Medulla oblongata (tissue), 1 donor: ENCODE results near the gene TGM3.

Source experiments
- DNase-seq: peaks from one replicate; pipeline ENCODE4 v3.0.0-alpha.2; 2015; ENCODE audit errors: extremely low spot score

TGM3 gene

DNA sequence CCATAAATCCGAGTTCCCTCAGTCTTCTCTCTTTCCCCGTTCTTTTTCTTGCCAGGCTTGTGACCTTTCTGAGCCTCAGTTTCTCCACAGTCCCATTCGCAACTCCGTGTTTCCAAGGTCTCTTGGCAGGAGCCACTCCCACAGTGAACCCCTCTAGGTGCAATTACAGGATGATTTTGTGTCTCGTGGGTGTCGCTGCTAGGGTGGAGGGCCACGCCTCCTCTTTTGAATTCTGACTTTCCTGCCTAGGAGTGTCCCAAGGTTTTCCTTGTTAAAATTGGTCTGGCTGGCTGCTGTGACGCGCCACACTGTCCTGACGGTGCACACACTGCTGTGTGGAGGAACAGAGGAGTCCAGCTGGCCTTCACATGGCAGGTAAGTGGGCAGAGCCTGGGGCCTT, 84.8 kb downstream of the TGM3 start, which contains the start of gene TGM6:
Gene TGM6 (plus strand): TSS at position 301 of the 400 bp plus-strand sequence. CDS start 68 bp downstream, at position 369.
- no peak for DNase-seq

DNA sequence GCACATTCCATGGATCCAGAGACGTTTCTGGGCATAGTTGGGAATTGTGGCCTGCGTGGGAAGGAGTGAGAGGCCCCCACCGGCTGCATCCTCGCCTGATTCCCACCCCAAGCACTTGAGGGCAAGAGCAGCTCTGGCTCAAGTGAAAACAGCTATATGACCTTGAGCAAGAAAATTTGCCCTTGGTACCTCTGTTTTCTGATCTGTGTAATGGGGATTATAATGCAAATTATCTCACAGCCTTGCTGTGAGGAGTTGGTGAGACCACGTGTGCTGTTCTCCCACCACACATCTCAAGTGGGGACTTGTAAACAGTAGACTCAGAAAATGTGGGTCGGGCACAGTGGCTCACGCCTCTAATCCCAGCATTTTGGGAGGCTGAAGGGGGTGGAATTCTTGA, 85.5 kb downstream of the TGM3 start:
- DNase-seq: no peak

- no peak for DNase-seq
These were observed 87.0 kb downstream of the TGM3 start for GRCh38 chr20:2382833-2383232.

- no peak for DNase-seq
These were observed 89.2 kb downstream of the TGM3 start for GRCh38 chr20:2385026-2385425.

DNA sequence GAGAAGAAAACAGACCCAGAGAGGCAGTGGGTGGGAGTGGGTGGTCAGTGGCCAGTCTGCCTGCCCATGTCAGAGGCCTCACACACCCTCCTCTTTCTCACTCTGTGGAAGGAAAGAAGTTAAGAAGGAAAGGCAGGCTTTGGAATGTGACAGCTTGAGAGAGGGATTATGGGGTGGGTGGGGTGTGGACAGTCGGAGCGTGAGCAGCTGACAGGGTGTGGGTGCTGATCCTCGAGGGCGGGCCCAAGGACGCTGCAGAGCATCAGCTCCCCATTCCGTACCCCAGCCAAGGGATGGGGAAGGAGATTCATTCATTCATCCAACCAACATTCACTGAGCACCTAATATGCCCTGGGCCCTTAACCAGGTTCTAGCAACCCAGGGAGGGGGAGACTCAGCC, 89.7 kb downstream of the TGM3 start:
- no peak for DNase-seq

- DNase-seq: no peak
These were observed 90.8 kb downstream of the TGM3 start for GRCh38 chr20:2386516-2387179.

GRCh38 chr20:2387180-2387577, 91.4 kb downstream of the TGM3 start:
- DNase-seq: no peak

DNA sequence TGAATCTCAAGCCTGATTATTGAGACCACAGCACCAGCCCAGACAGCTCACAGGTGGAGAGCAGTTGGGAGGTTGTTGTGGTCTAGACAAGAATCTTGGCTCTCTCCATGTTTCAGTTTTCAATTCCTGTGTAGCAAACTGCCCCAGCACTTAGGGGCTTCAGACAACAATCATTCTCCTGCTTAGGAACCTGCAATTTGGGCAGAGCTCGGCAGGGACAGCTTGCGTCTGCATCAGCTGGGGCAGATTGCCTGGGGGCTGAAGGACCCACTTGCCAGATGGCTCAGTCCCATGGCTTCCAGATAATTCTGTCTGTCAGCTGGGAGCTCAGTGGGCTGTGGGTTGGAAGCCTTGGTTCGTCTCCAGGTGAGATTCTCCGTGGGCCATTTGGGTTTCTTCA, 91.8 kb downstream of the TGM3 start:
- no peak for DNase-seq
